Superior temporal gyrus (tissue), 1 donor: ENCODE data around the gene TCTN3.
"Not testable (repeated sequence)": the region's sequence is repeated elsewhere in the genome, so short reads cannot be mapped to it uniquely, and the experiment has no call there.

Experiments
- DNase-seq: peaks from one replicate; pipeline ENCODE4 v3.0.0-alpha.2; 2016; ENCODE audit errors: extremely low spot score

Gene TCTN3

GRCh38 chr10:95635319-95635733 is 58.4 kb downstream of the TCTN3 start:
- no peak for DNase-seq

GRCh38 chr10:95628786-95629185 is 64.9 kb downstream of the TCTN3 start:
- DNase-seq = no peak

- DNase-seq = no peak
Observed at GRCh38 chr10:95626500-95626899, 67.2 kb downstream of the TCTN3 start.

- DNase-seq = not testable (repeated sequence)
Observed at GRCh38 chr10:95620415-95620814, 73.3 kb downstream of the TCTN3 start.

- DNase-seq = no peak
Observed at GRCh38 chr10:95618101-95618500, 75.6 kb downstream of the TCTN3 start.

- DNase-seq = no peak
Observed at GRCh38 chr10:95616446-95616845, 77.3 kb downstream of the TCTN3 start.
